OCI-LY7 (cell line): ENCODE results near the gene MIOS. TPM values are rescaled to one million over a fixed set of nuclear protein-coding genes. Genes with fewer than 3 reads are reported as not detected.
A peak's percentile ranks its signal among the peaks of the same experiment; 100 is the strongest.

Experiments
- BruUV-seq: library from RNA; stranded (reverse); fragments of 400-500 nt; replicated peaks from 2 replicates; lab custom pipeline; 2021; lab: Mats Ljungman, UMichigan
- CTCF ChIA-PET: fragments of 300-600 bp; sonication (Branson Sonifier 250); formaldehyde crosslinking; loops from one replicate; lab custom pipeline; 2022; ENCODE audit warnings: antibody characterized with exemption; ENCODE audit not compliant: unreplicated experiment; lab: Charles Lee
- POLR2A ChIA-PET: fragments of 300-600 bp; sonication (Branson Sonifier 250); formaldehyde crosslinking; loops from one replicate; lab custom pipeline; 2022; ENCODE audit warnings: antibody characterized with exemption; lab: Charles Lee
- DNase-seq: peaks from one replicate; pipeline ENCODE4 v3.0.0-alpha.2; 2015; ENCODE audit warnings: low spot score
- H2AFZ ChIP-seq: fragments of 200-600 bp; sonication (generic), shearing (Covaris generic); 2 replicates; pipeline ENCODE4 v1.6.1; 2014; ENCODE audit warnings: mild to moderate bottlenecking, antibody characterized with exemption, low read length, moderate library complexity
- H3K27ac ChIP-seq: fragments of 200-600 bp; sonication (generic); 2 replicates; pipeline ENCODE4 v1.5.1; 2014; ENCODE audit warnings: mixed run types, low read depth, mild to moderate bottlenecking, moderate library complexity, low read length, inconsistent platforms; ENCODE audit not compliant: poor library complexity, severe bottlenecking
- H3K36me3 ChIP-seq: fragments of 200-600 bp; sonication (generic); 2 replicates; pipeline ENCODE4 v1.6.1; 2014; ENCODE audit warnings: mild to moderate bottlenecking, antibody characterized with exemption, low read length, moderate library complexity, mixed read lengths; ENCODE audit not compliant: insufficient read depth
- H3K4me1 ChIP-seq: fragments of 200-600 bp; sonication (generic); 2 replicates; pipeline ENCODE4 v1.5.1; 2014; ENCODE audit warnings: mild to moderate bottlenecking, low read length; ENCODE audit not compliant: insufficient read depth, poor library complexity, severe bottlenecking
- H3K4me2 ChIP-seq: fragments of 200-600 bp; sonication (generic); 2 replicates; pipeline ENCODE4 v1.6.1; 2014; ENCODE audit warnings: mild to moderate bottlenecking, low read length
- H3K4me3 ChIP-seq: fragments of 200-600 bp; sonication (generic); 2 replicates; pipeline ENCODE4 v1.5.1; 2014; ENCODE audit warnings: mild to moderate bottlenecking, low read depth, low read length; ENCODE audit not compliant: poor library complexity, severe bottlenecking
- H3K79me2 ChIP-seq: fragments of 200-600 bp; sonication (generic); 2 replicates; pipeline ENCODE4 v1.6.1; 2016; ENCODE audit warnings: low read depth, mild to moderate bottlenecking, low read length, moderate library complexity, mixed read lengths; ENCODE audit not compliant: insufficient read depth
- H3K9me2 ChIP-seq: fragments of 200-600 bp; sonication (generic); 2 replicates; pipeline ENCODE4 v1.6.1; 2016; ENCODE audit warnings: mild to moderate bottlenecking, low read length, mixed read lengths; ENCODE audit not compliant: insufficient read depth
- H3K9me3 ChIP-seq: fragments of 200-600 bp; sonication (generic); 2 replicates; pipeline ENCODE4 v1.6.1; 2014; ENCODE audit warnings: mild to moderate bottlenecking, mixed run types, low read length, mixed read lengths
- H4K20me1 ChIP-seq: fragments of 200-600 bp; sonication (generic); 2 replicates; pipeline ENCODE4 v1.6.1; 2014; ENCODE audit warnings: mild to moderate bottlenecking, antibody characterized with exemption, low read length, moderate library complexity, mixed read lengths; ENCODE audit not compliant: insufficient read depth
- CTCF ChIP-seq: fragments of 200-600 bp; sonication (generic); conservative IDR thresholded peaks from 2 replicates; pipeline ENCODE4 v1.5.1; 2014; ENCODE audit warnings: mild to moderate bottlenecking, antibody characterized with exemption, low read length, moderate library complexity, mixed read lengths
- EZH2phosphoT487 ChIP-seq: fragments of 200-600 bp; sonication (generic); IDR thresholded peaks from 2 replicates; pipeline ENCODE4 v1.6.1; 2018; ENCODE audit warnings: low read depth, borderline replicate concordance, mild to moderate bottlenecking, mixed run types, antibody characterized with exemption, low read length, moderate library complexity, mixed read lengths
- intact Hi-C: fragments of 100-400 bp; cut with micrococcal nuclease; formaldehyde crosslinking; loops from one replicate; pipeline ENCODE4 v1.10.0; 2022; ENCODE audit not compliant: unreplicated experiment
- total RNA-seq, 2 experiments: library from RNA; depleted of rRNA in 1 of 2; stranded (reverse); fragments of >200 nt in 1 of 2; shearing (Covaris generic) in 1 of 2; gene quantifications; 2 replicates each; pipeline ENCODE4 v1.2.3, GENCODE V29; 2014 to 2022

MIOS gene
- total RNA-seq, 2 experiments from 2014 or later = 24.9 to 25.8 TPM

GRCh38 chr7:7568553-7568952, 1.9 kb downstream of the MIOS start:
- H3K4me2 ChIP-seq = peak overlapping the region; percentile 97
- peak overlapping the region; percentile 79 for H3K4me3 ChIP-seq
- BruUV-seq = TSS peak; percentile 84
- ChIA-PET CTCF (interaction anchor here (0.5 to 1.4 kb wide), 2 partner anchors 9 to 113 kb away, joined by 3 to 5 read pairs; no protein-coding TSS in a partner anchor), POLR2A (interaction anchor here (1.2 to 2.7 kb wide), 5 partner anchors 17 to 387 kb away, joined by 4 to 17 read pairs (median 6); partner anchors contain the start of gene UMAD1)
- peaks cover 32% of the 10 kb centered on the region for H3K4me1 ChIP-seq
- H3K9me2 ChIP-seq = no peaks in the 10 kb centered on the region
- peaks cover 13% of the 10 kb centered on the region; the same call in 1 of the 2 replicates for H4K20me1 ChIP-seq
- H3K9me3 ChIP-seq = no peaks in the 10 kb centered on the region
- peaks cover 17% of the 10 kb centered on the region for H3K36me3 ChIP-seq
- TF ChIP-seq EZH2phosphoT487 (no peak), CTCF (no peak)
- peak; percentile 15 for DNase-seq
- H3K27ac ChIP-seq = peak overlapping the region; percentile 63
- intact Hi-C loops = loop anchor here (5.0 kb wide), 1 partner anchor 404 kb away; no protein-coding TSS in a partner anchor
- peaks cover 47% of the 10 kb centered on the region; the same call in 1 of the 2 replicates for H3K79me2 ChIP-seq
- no peak overlapping the region; the same call in 1 of the 2 replicates for H2AFZ ChIP-seq

- CTCF ChIA-PET = interaction anchor here (0.5 kb wide), 1 partner anchor 9 kb away, joined by 3 read pairs; no protein-coding TSS in a partner anchor
- no peaks in the 10 kb centered on the region for H3K9me3 ChIP-seq
- H3K27ac ChIP-seq = peak overlapping the region; percentile 63
- H3K4me3 ChIP-seq = peak overlapping the region; percentile 79
- peaks cover 22% of the 10 kb centered on the region for H3K36me3 ChIP-seq
- H3K4me1 ChIP-seq = peaks cover 32% of the 10 kb centered on the region
- H4K20me1 ChIP-seq = peaks cover 13% of the 10 kb centered on the region; the same call in 1 of the 2 replicates
- peak; percentile 75 for DNase-seq
- H3K9me2 ChIP-seq = no peaks in the 10 kb centered on the region
- POLR2A ChIA-PET = interaction anchor here (1.2 to 2.7 kb wide), 5 partner anchors 17 to 387 kb away, joined by 4 to 17 read pairs (median 6); partner anchors contain the start of gene UMAD1
- peak overlapping the region; percentile 97 for H3K4me2 ChIP-seq
- no peak overlapping the region; the same call in 1 of the 2 replicates for H2AFZ ChIP-seq
- BruUV-seq = no TSS peak
- TF ChIP-seq EZH2phosphoT487 (no peak), CTCF (no peak)
- H3K79me2 ChIP-seq = peaks cover 47% of the 10 kb centered on the region; the same call in 1 of the 2 replicates
- intact Hi-C loops = loop anchor here (5.0 kb wide), 1 partner anchor 403 kb away; no protein-coding TSS in a partner anchor
Observed at GRCh38 chr7:7569081-7569527, 2.4 kb downstream of the MIOS start.

- ChIA-PET POLR2A (interaction anchor here (0.7 to 2.7 kb wide), 3 partner anchors 10 to 71 kb away, joined by 4 to 17 read pairs (median 10); partner anchors contain the start of gene UMAD1), CTCF (no interaction called here)
- Histone ChIP-seq H3K36me3 (peaks cover 27% of the 10 kb centered on the region), H3K4me2 (peak overlapping the region; percentile 97), H3K27ac (peak overlapping the region; percentile 63), H4K20me1 (peaks cover 13% of the 10 kb centered on the region; the same call in 1 of the 2 replicates), H2AFZ (no peak overlapping the region; the same call in 1 of the 2 replicates), H3K9me3 (no peaks in the 10 kb centered on the region), H3K4me3 (peak overlapping the region; percentile 79), H3K79me2 (peaks cover 47% of the 10 kb centered on the region; the same call in 1 of the 2 replicates), H3K4me1 (peaks cover 32% of the 10 kb centered on the region), H3K9me2 (no peaks in the 10 kb centered on the region)
- intact Hi-C loops = loop anchor here (5.0 kb wide), 1 partner anchor 403 kb away; no protein-coding TSS in a partner anchor
- DNase-seq = peak; percentile 17
- BruUV-seq = no TSS peak
- TF ChIP-seq CTCF = no peak
Observed at GRCh38 chr7:7569615-7570014, 2.9 kb downstream of the MIOS start.
